Upper lobe of left lung (tissue), 4 donors: ENCODE data around the gene ALAD.

Experiments used
- CTCF ChIP-seq, 6 experiments: fragments of 450-650 bp in 4 of 6; fragments of 200-600 bp in 2 of 6; sonication (generic) in 2 of 6; IDR thresholded peaks; one replicate each; pipeline ENCODE4 v1.5.1; 2016 to 2019; ENCODE audit warnings: antibody characterized with exemption in 6 of 6
- EP300 ChIP-seq, 4 donors: sonication (generic); formaldehyde crosslinking; IDR thresholded peaks; one replicate each; pipeline ENCODE4 v1.5.1; 2017; ENCODE audit warnings: antibody characterized with exemption in 4 of 4, control low read depth in 2 of 4
- POLR2A ChIP-seq, 4 donors: fragments of 450-650 bp; IDR thresholded peaks; one replicate each; pipeline ENCODE4 v1.5.1; 2016 to 2017; ENCODE audit warnings: antibody characterized with exemption in 4 of 4, mild to moderate bottlenecking in 2 of 4
- POLR2AphosphoS5 ChIP-seq, 2 donors: sonication (generic); formaldehyde crosslinking; IDR thresholded peaks; one replicate each; pipeline ENCODE4 v1.5.1; 2017; ENCODE audit warnings: antibody characterized with exemption in 2 of 2

DNA sequence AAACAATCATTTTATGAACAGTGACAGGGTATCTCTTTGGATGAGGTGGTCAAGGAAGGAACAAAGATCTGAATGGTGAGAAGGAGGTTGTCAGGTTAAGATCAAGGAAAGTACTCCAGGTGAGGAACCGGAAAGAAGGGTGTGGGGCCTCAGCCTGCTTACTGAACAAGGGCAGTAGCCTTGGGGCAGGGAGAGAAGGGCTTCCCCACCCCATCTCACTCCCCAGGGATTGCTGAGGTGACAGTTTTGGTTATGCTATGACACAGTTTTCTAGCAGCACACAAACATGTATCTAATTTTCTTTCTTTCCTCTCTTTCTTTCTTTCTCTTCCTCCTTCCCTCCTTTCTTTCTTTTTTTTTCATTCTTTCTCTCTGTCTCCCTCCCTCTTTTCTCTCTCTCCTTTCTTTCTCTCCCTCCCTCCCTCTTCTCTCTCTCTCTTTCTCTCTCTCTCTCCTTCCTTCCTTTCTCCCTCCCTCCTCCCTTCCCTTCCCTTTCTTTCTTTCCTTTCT lies 20.2 kb downstream of the ALAD start:
- TF ChIP-seq CTCF (IDR thresholded peaks at IDR 0.05) = no peak
- TF ChIP-seq EP300 (IDR thresholded peaks at IDR 0.05) = no peak
- TF ChIP-seq POLR2AphosphoS5 (IDR thresholded peaks at IDR 0.05) = no peak
- no peak for TF ChIP-seq POLR2A (IDR thresholded peaks at IDR 0.05)
